Measurements from ENCODE around the gene NFKBIB. TPM values are rescaled to one million over a fixed set of nuclear protein-coding genes. Genes with fewer than 3 reads are reported as not detected.

The NFKBIB gene
- total RNA-seq, 1 experiment from 2014 or later: 39.8 TPM

- TF ChIP-seq, protein P1, sequence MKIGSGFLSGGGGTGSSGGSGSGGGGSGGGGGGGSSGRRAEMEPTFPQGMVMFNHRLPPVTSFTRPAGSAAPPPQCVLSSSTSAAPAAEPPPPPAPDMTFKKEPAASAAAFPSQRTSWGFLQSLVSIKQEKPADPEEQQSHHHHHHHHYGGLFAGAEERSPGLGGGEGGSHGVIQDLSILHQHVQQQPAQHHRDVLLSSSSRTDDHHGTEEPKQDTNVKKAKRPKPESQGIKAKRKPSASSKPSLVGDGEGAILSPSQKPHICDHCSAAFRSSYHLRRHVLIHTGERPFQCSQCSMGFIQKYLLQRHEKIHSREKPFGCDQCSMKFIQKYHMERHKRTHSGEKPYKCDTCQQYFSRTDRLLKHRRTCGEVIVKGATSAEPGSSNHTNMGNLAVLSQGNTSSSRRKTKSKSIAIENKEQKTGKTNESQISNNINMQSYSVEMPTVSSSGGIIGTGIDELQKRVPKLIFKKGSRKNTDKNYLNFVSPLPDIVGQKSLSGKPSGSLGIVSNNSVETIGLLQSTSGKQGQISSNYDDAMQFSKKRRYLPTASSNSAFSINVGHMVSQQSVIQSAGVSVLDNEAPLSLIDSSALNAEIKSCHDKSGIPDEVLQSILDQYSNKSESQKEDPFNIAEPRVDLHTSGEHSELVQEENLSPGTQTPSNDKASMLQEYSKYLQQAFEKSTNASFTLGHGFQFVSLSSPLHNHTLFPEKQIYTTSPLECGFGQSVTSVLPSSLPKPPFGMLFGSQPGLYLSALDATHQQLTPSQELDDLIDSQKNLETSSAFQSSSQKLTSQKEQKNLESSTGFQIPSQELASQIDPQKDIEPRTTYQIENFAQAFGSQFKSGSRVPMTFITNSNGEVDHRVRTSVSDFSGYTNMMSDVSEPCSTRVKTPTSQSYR (CRISPR knock-in tag; IDR thresholded peaks at IDR 0.05): no peak
Observed at GRCh38 chr19:38898788-38899446, 852 bp upstream of the NFKBIB start (continued).

DNA sequence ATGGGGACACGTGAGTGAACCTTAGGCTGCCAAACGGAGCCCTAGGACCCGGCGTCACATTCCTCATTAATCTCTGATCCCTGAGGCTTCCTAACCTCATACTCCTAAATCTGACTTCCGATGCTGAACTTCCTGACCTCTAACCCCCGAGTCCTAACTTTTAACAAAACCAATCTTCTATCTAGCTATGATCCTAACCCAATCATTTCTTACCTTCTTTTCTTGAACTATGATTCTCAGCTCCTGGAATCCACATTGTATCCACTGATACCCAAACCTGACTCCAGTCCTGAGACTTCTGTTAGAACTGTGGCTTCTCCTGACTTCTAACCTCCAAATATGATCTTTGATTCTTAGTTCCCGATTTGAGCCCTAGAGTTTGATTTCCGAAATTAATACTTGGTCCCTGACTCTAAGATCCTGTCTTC lies 447 bp downstream of the NFKBIB start:
- H3K27ac Mint-ChIP-seq: peak overlapping the region; percentile 94
- H3K36me3 Mint-ChIP-seq: peaks cover under 1% of the 10 kb centered on the region; the same call in 1 of the 2 replicates
- CTCF ChIA-PET: interaction anchor here (0.5 to 3.0 kb wide), 17 partner anchors 11 to 497 kb away, joined by 3 to 32 read pairs (median 3); partner anchors contain the start of genes CCER2, FAM98C, MRPS12 and RINL
- DNase-seq (ENCODE audit: low spot score): no peak
- POLR2A ChIA-PET: interaction anchor here (0.6 to 1.4 kb wide), 7 partner anchors 8 to 251 kb away, joined by 3 to 11 read pairs (median 5); partner anchors contain the start of gene CCER2
- H3K27me3 Mint-ChIP-seq (ENCODE audit: low read depth): peaks cover 24% of the 10 kb centered on the region
- ATAC-seq: peak; percentile 51; the same call in 1 of the 2 replicates
- peaks cover 4% of the 10 kb centered on the region; the same call in 1 of the 2 replicates for H3K9me3 Mint-ChIP-seq
- peaks cover 12% of the 10 kb centered on the region for H3K4me1 Mint-ChIP-seq
- H3K4me3 Mint-ChIP-seq: peak overlapping the region; percentile 87
- TF ChIP-seq TEAD1 (CRISPR knock-in tag; IDR thresholded peaks at IDR 0.05): no peak
- TF ChIP-seq TEAD4 (CRISPR knock-in tag; IDR thresholded peaks at IDR 0.05): no peak
- no peak for TF ChIP-seq CBFB (CRISPR knock-in tag; IDR thresholded peaks at IDR 0.05; ENCODE audit: low read depth)
- TF ChIP-seq SOX15 (CRISPR knock-in tag; IDR thresholded peaks at IDR 0.05): no peak
- TF ChIP-seq ELF4 (CRISPR knock-in tag; IDR thresholded peaks at IDR 0.05; ENCODE audit: low read depth): no peak
- TF ChIP-seq GABPB1 (CRISPR knock-in tag; IDR thresholded peaks at IDR 0.05): no peak
- no peak for TF ChIP-seq NR2C2 (CRISPR knock-in tag; IDR thresholded peaks at IDR 0.05)
- TF ChIP-seq ATF3 (CRISPR knock-in tag; conservative IDR thresholded peaks at IDR 0.05): no peak
- no peak for TF ChIP-seq ZNF423 (CRISPR knock-in tag; IDR thresholded peaks at IDR 0.05)
- TF ChIP-seq NFATC4 (CRISPR knock-in tag; IDR thresholded peaks at IDR 0.05): no peak
- TF ChIP-seq ZNF138 (CRISPR knock-in tag; conservative IDR thresholded peaks at IDR 0.05): no peak

GRCh38 chr19:38900743-38901190 lies 998 bp downstream of the NFKBIB start:
- ATAC-seq: no peak
- POLR2A ChIA-PET: interaction anchor here (0.6 to 1.4 kb wide), 4 partner anchors 7 to 251 kb away, joined by 4 to 11 read pairs (median 4); no protein-coding TSS in a partner anchor
- no peak for TF ChIP-seq TCF7 (CRISPR knock-in tag; IDR thresholded peaks at IDR 0.05; ENCODE audit: low read depth)
- no peak for TF ChIP-seq ZNF425 (CRISPR knock-in tag; conservative IDR thresholded peaks at IDR 0.05)
- TF ChIP-seq CBFB (CRISPR knock-in tag; IDR thresholded peaks at IDR 0.05; ENCODE audit: low read depth): no peak
- TF ChIP-seq PREB (CRISPR knock-in tag; IDR thresholded peaks at IDR 0.05; ENCODE audit: borderline replicate concordance): no peak
- TF ChIP-seq, protein P2, sequence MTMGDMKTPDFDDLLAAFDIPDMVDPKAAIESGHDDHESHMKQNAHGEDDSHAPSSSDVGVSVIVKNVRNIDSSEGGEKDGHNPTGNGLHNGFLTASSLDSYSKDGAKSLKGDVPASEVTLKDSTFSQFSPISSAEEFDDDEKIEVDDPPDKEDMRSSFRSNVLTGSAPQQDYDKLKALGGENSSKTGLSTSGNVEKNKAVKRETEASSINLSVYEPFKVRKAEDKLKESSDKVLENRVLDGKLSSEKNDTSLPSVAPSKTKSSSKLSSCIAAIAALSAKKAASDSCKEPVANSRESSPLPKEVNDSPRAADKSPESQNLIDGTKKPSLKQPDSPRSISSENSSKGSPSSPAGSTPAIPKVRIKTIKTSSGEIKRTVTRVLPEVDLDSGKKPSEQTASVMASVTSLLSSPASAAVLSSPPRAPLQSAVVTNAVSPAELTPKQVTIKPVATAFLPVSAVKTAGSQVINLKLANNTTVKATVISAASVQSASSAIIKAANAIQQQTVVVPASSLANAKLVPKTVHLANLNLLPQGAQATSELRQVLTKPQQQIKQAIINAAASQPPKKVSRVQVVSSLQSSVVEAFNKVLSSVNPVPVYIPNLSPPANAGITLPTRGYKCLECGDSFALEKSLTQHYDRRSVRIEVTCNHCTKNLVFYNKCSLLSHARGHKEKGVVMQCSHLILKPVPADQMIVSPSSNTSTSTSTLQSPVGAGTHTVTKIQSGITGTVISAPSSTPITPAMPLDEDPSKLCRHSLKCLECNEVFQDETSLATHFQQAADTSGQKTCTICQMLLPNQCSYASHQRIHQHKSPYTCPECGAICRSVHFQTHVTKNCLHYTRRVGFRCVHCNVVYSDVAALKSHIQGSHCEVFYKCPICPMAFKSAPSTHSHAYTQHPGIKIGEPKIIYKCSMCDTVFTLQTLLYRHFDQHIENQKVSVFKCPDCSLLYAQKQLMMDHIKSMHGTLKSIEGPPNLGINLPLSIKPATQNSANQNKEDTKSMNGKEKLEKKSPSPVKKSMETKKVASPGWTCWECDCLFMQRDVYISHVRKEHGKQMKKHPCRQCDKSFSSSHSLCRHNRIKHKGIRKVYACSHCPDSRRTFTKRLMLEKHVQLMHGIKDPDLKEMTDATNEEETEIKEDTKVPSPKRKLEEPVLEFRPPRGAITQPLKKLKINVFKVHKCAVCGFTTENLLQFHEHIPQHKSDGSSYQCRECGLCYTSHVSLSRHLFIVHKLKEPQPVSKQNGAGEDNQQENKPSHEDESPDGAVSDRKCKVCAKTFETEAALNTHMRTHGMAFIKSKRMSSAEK (CRISPR knock-in tag; IDR thresholded peaks at IDR 0.05; ENCODE audit: borderline replicate concordance): no peak
- no peak for TF ChIP-seq FOXP4 (CRISPR knock-in tag; IDR thresholded peaks at IDR 0.05)
- H3K27ac Mint-ChIP-seq: peak overlapping the region; percentile 18
- peaks cover 12% of the 10 kb centered on the region for H3K4me1 Mint-ChIP-seq
- H3K9me3 Mint-ChIP-seq: peaks cover 4% of the 10 kb centered on the region; the same call in 1 of the 2 replicates
- peaks cover 23% of the 10 kb centered on the region for H3K27me3 Mint-ChIP-seq (ENCODE audit: low read depth)
- peaks cover 3% of the 10 kb centered on the region for H3K36me3 Mint-ChIP-seq
- DNase-seq (ENCODE audit: low spot score): no peak
- CTCF ChIA-PET: interaction anchor here (0.6 to 3.0 kb wide), 12 partner anchors 11 to 176 kb away, joined by 3 to 32 read pairs (median 3); partner anchors contain the start of genes CCER2, MRPS12, RINL and SARS2
- H3K4me3 Mint-ChIP-seq: peak overlapping the region; percentile 87

Data from WTC11 (cell line).